Cardiac muscle cell (in vitro differentiated cells and primary cell): Measurements from ENCODE around the gene ARHGEF12. TPM values are rescaled to one million over a fixed set of nuclear protein-coding genes. Genes with fewer than 3 reads are reported as not detected.

Experiments used
- DNase-seq, 2 donors: peaks; one replicate each; pipeline versions ENCODE4 v3.0.0 to v3.0.0-alpha.2; 2010 to 2017; ENCODE audit warnings: low read depth in 1 of 2, low spot score in 1 of 2
- H3K27ac ChIP-seq: fragments of 200-600 bp; sonication (generic); 2 replicates; pipeline ENCODE4 v1.5.1; 2016
- H3K27me3 ChIP-seq: fragments of 200-600 bp; sonication (generic); 2 replicates; pipeline ENCODE4 v1.6.0; 2016; ENCODE audit warnings: control low read depth
- H3K36me3 ChIP-seq: fragments of 200-600 bp; sonication (generic); 2 replicates; pipeline ENCODE4 v1.5.1; 2016; ENCODE audit warnings: control low read depth
- H3K4me1 ChIP-seq: fragments of 200-600 bp; sonication (generic); 2 replicates; pipeline ENCODE4 v1.8.1; 2017; ENCODE audit warnings: low read depth, mild to moderate bottlenecking, mixed run types
- H3K4me3 ChIP-seq: fragments of 200-600 bp; sonication (generic); 2 replicates; pipeline ENCODE4 v1.5.1; 2016; ENCODE audit warnings: mild to moderate bottlenecking
- H3K9me3 ChIP-seq: fragments of 200-600 bp; sonication (generic); 2 replicates; pipeline ENCODE4 v1.5.1; 2017; ENCODE audit warnings: low read depth, mild to moderate bottlenecking, control low read depth
- polyA plus RNA-seq: library from polyadenylated mRNA; unstranded; fragments of >200 nt; fragmentation: Nextera tagmentation; extraction: Ambion mirVana; gene quantifications from 2 replicates; pipeline ENCODE4 v1.2.1, GENCODE V29; 2016
- total RNA-seq: library from RNA; depleted of rRNA; stranded (reverse); fragments of >200 nt; gene quantifications from 2 replicates; pipeline ENCODE4 v1.2.3, GENCODE V29; 2016
- TF ChIP-seq, protein P1 (sequence below): IDR thresholded peaks from 2 replicates; pipeline ENCODE4 v1.5.1; 2012; ENCODE audit warnings: low read depth, mild to moderate bottlenecking, low read length

The ARHGEF12 gene
- total and polyA plus RNA-seq, 2 experiments from 2014 or later, result 21.7 to 43.4 TPM

DNA sequence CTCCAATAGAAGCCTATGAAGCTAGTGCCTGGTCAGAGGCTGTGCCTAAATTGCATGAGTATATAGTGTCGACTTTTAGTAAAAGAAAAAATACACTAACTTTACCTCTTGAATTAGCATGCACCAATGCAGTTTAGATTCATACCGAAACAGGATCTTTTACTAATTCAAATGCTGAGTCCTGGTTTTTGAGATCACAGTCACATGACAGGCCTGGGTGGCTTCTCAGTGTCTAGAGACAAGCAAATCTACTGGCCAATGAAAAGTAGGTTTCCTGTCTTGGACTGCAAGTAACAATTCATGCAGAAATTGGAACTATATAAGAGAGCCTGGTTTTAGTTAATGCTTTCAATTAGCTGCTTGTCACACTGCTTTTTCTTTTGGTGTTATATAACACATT lies 7.2 kb downstream of the ARHGEF12 start:
- no peak overlapping the region for H3K4me3 ChIP-seq
- H3K36me3 ChIP-seq, result no peaks in the 10 kb centered on the region
- peaks cover 77% of the 10 kb centered on the region for H3K4me1 ChIP-seq
- H3K9me3 ChIP-seq, result no peaks in the 10 kb centered on the region
- no peak for DNase-seq
- TF ChIP-seq, protein P1, sequence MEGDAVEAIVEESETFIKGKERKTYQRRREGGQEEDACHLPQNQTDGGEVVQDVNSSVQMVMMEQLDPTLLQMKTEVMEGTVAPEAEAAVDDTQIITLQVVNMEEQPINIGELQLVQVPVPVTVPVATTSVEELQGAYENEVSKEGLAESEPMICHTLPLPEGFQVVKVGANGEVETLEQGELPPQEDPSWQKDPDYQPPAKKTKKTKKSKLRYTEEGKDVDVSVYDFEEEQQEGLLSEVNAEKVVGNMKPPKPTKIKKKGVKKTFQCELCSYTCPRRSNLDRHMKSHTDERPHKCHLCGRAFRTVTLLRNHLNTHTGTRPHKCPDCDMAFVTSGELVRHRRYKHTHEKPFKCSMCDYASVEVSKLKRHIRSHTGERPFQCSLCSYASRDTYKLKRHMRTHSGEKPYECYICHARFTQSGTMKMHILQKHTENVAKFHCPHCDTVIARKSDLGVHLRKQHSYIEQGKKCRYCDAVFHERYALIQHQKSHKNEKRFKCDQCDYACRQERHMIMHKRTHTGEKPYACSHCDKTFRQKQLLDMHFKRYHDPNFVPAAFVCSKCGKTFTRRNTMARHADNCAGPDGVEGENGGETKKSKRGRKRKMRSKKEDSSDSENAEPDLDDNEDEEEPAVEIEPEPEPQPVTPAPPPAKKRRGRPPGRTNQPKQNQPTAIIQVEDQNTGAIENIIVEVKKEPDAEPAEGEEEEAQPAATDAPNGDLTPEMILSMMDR, result no peak
- H3K27me3 ChIP-seq, result no peaks in the 10 kb centered on the region
- H3K27ac ChIP-seq, result no peak overlapping the region

DNA sequence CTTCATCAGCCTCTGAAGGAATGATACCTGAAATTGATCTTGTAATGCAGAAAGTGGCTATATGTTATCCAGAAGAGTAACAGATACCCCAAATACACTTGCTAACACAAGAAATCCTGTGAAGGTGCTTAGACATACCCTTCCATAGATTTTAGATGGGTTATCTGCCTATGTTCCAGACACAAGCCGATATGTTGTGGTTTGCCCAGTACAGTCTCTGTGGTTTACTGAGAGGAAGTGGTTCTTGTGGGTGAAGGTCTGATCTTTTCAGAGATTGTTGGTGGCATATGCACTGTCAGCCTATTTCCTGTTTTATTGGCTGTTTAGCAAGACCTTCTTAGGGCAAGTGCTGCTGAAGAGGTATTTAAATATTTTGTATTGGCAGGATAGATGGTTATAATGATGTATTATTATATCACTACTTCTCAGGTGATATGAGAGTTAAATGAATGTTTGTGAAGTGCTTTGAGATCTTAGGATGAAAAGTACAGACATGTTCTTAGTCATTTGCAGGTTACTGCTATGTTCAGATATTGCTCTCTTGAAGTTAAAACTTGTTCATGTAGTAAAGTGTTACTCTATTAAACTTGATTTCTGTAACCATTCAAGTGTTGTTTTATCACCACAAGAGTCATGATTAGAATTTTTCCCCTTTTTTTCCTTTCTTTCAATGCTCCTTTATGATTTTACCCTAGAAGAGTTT lies 8.2 kb downstream of the ARHGEF12 start:
- Histone ChIP-seq H3K9me3 (no peaks in the 10 kb centered on the region), H3K4me3 (no peak overlapping the region), H3K27ac (no peak overlapping the region), H3K27me3 (no peaks in the 10 kb centered on the region), H3K36me3 (no peaks in the 10 kb centered on the region), H3K4me1 (peaks cover 71% of the 10 kb centered on the region)
- DNase-seq, result peak in 1 of 2 donors; percentile 42
- TF ChIP-seq, protein P1, result no peak

DNA sequence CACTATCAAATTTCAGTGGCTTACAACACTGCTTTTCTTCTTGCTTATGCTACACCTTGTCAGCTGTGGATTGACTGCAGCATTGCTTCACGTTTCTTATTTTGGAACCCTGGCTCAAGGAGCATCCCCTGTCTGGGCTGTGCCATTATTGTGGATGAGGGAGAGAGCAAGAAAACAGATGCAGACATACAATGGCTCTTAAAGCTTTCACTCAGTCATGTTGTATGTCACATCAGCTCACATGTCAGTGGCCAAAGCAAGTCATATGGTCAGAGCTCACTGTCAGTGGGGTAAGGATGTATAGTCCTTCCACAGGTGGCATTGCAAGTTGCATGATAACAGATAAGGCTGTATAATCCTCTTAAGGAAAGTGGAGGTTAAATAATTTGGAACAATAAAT lies 10.0 kb downstream of the ARHGEF12 start:
- TF ChIP-seq, protein P1, result no peak
- peak overlapping the region; percentile 40 for H3K27ac ChIP-seq

DNA sequence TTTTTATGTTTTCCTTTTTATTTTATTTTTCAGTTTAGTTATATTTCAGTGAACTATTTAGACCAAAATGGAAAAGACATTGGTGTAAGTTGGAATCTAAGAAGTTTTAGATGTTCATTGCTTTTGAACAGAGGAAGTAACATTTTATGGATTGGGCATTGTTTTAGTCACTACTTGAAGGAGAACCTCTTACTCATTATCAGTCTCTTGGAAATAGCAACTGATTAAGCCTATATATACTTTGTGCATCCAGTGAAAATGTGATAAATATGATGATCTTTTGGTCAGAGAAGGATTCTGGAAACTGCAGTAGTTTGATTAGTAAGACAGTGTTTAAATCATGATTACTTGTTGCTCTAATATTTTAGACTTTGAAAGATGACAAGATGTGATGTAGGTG lies 14.4 kb downstream of the ARHGEF12 start:
- Histone ChIP-seq H3K9me3 (no peaks in the 10 kb centered on the region), H3K4me1 (peaks cover 22% of the 10 kb centered on the region), H3K27me3 (no peaks in the 10 kb centered on the region), H3K4me3 (no peak overlapping the region), H3K27ac (no peak overlapping the region), H3K36me3 (no peaks in the 10 kb centered on the region)
- no peak for DNase-seq
- TF ChIP-seq, protein P1, result no peak

More for the DNA sequence above, 10.0 kb downstream of the ARHGEF12 start:
- Histone ChIP-seq H3K9me3 (no peaks in the 10 kb centered on the region), H3K4me1 (peaks cover 57% of the 10 kb centered on the region), H3K36me3 (no peaks in the 10 kb centered on the region), H3K27me3 (no peaks in the 10 kb centered on the region), H3K4me3 (no peak overlapping the region)
- DNase-seq, result no peak

DNA sequence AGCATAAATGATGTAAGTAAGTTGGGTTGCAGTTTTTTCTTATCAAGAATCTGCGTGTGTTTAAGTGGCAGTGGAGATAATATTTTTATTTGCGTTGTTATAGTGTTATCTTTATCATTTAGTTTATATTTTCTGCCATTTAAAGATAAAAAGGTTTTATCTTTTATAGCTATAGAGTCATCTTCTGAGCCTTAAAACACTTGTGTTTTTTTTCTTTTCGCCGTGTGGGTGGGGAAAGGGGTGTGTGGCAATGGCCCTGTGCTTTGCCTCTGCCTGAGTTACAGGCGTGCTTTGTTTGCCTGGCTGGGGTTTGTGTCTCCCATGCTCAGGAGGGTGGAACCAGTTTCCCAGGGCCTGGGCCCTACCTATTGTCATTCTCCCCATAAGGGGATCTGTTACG lies 16.2 kb downstream of the ARHGEF12 start:
- Histone ChIP-seq H3K9me3 (no peaks in the 10 kb centered on the region), H3K27ac (no peak overlapping the region), H3K36me3 (no peaks in the 10 kb centered on the region), H3K4me3 (no peak overlapping the region), H3K27me3 (no peaks in the 10 kb centered on the region), H3K4me1 (peaks cover 4% of the 10 kb centered on the region)
- peak in 1 of 2 donors; percentile 39 for DNase-seq
- TF ChIP-seq, protein P1, result no peak
